PC-9 (cell line): Measurements from ENCODE around the gene LIMD2. TPM values are rescaled to one million over a fixed set of nuclear protein-coding genes. Genes with fewer than 3 reads are reported as not detected.

Source experiments
- BruUV-seq: library from RNA; stranded (reverse); fragments of 400-500 nt; replicated peaks from 2 replicates; lab custom pipeline; 2021; lab: Mats Ljungman, UMichigan
- CTCF ChIA-PET: fragments of 300-600 bp; sonication (Branson Sonifier 250); formaldehyde crosslinking; loops from one replicate; lab custom pipeline; 2022; ENCODE audit warnings: antibody characterized with exemption; lab: Charles Lee
- POLR2A ChIA-PET: fragments of 300-600 bp; sonication (Branson Sonifier 250); formaldehyde crosslinking; loops from one replicate; lab custom pipeline; 2022; ENCODE audit warnings: antibody characterized with exemption; ENCODE audit not compliant: unreplicated experiment; lab: Charles Lee
- DNase-seq, 2 experiments: peaks; one replicate each; pipeline versions ENCODE4 v3.0.0 to v3.0.0-alpha.2; 2015 to 2022; ENCODE audit warnings: mixed read lengths in 1 of 2
- H2AFZ ChIP-seq: fragments of 200-600 bp; sonication (generic); 2 replicates; pipeline ENCODE4 v1.8.1; 2017; ENCODE audit warnings: antibody characterized with exemption
- H3F3A ChIP-seq: fragments of 200-600 bp; sonication (generic); 2 replicates; pipeline ENCODE4 v1.8.1; 2017; ENCODE audit warnings: antibody characterized with exemption, mild to moderate bottlenecking, low read depth; ENCODE audit not compliant: insufficient read depth
- H3K27ac ChIP-seq: fragments of 200-600 bp; sonication (generic); 2 replicates; pipeline ENCODE4 v1.6.1; 2016; ENCODE audit warnings: mixed run types
- H3K27me3 ChIP-seq: fragments of 200-600 bp; sonication (generic); 2 replicates; pipeline ENCODE4 v1.6.1; 2016; ENCODE audit warnings: low read depth, mixed run types; ENCODE audit not compliant: insufficient read depth
- H3K36me3 ChIP-seq: fragments of 200-600 bp; sonication (generic); 2 replicates; pipeline ENCODE4 v1.6.1; 2016; ENCODE audit warnings: low read depth, mixed run types
- H3K4me1 ChIP-seq: fragments of 200-600 bp; sonication (generic); replicated peaks from 2 replicates; pipeline ENCODE4 v1.6.1; 2016; ENCODE audit warnings: mixed run types; ENCODE audit not compliant: insufficient read depth
- H3K4me2 ChIP-seq: fragments of 200-600 bp; sonication (generic); 2 replicates; pipeline ENCODE4 v1.6.1; 2017; ENCODE audit warnings: mixed run types
- H3K4me3 ChIP-seq: fragments of 200-600 bp; sonication (generic); 2 replicates; pipeline ENCODE4 v1.6.1; 2016; ENCODE audit warnings: mixed run types
- H3K79me2 ChIP-seq: fragments of 200-600 bp; sonication (generic); 2 replicates; pipeline ENCODE4 v1.6.1; 2017; ENCODE audit warnings: low read depth, mixed run types
- H3K9me2 ChIP-seq: fragments of 200-600 bp; sonication (generic); 2 replicates; pipeline ENCODE4 v1.8.1; 2017; ENCODE audit warnings: mild to moderate bottlenecking; ENCODE audit not compliant: insufficient read depth
- H3K9me3 ChIP-seq: fragments of 200-600 bp; sonication (generic); 2 replicates; pipeline ENCODE4 v1.8.1; 2016; ENCODE audit warnings: low read depth; ENCODE audit not compliant: insufficient read depth
- H4K20me1 ChIP-seq: fragments of 200-600 bp; sonication (generic); 2 replicates; pipeline ENCODE4 v1.8.1; 2017; ENCODE audit not compliant: insufficient read depth
- CTCF ChIP-seq: fragments of 200-600 bp; sonication (generic); conservative IDR thresholded peaks from 2 replicates; pipeline ENCODE4 v1.6.1; 2017; ENCODE audit warnings: mixed run types, antibody characterized with exemption, mild to moderate bottlenecking, moderate library complexity
- EZH2 ChIP-seq: fragments of 200-600 bp; sonication (generic); IDR thresholded peaks from 2 replicates; pipeline ENCODE4 v1.8.0; 2017; ENCODE audit warnings: antibody characterized with exemption, low read depth
- intact Hi-C: fragments of 100-400 bp; cut with micrococcal nuclease; formaldehyde crosslinking; loops from one replicate; pipeline ENCODE4 v1.10.0; 2022; ENCODE audit not compliant: unreplicated experiment
- total RNA-seq: library from RNA; stranded (reverse); gene quantifications from 2 replicates; pipeline ENCODE4 v1.2.3, GENCODE V29; 2021

The LIMD2 gene
- total RNA-seq, 1 experiment from 2014 or later: 1.6 TPM

- no peak for DNase-seq
- no peaks in the 10 kb centered on the region for H3K27me3 ChIP-seq
- no TSS peak for BruUV-seq
- no peaks in the 10 kb centered on the region for H3K9me3 ChIP-seq
- no peaks in the 10 kb centered on the region for H3K9me2 ChIP-seq
- H3F3A ChIP-seq: no peaks in the 10 kb centered on the region
- no peaks in the 10 kb centered on the region for H4K20me1 ChIP-seq
- no peak overlapping the region for H3K4me2 ChIP-seq
- ChIA-PET CTCF (no interaction called here), POLR2A (no interaction called here)
- H3K4me1 ChIP-seq: no peaks in the 10 kb centered on the region
- H3K79me2 ChIP-seq: no peaks in the 10 kb centered on the region
- TF ChIP-seq CTCF: no peak
- no peak for TF ChIP-seq EZH2
- intact Hi-C loops: no loop called here
- no peak overlapping the region for H3K27ac ChIP-seq
- H3K4me3 ChIP-seq: no peak overlapping the region
- no peak overlapping the region for H2AFZ ChIP-seq
- H3K36me3 ChIP-seq: no peaks in the 10 kb centered on the region
Observed at GRCh38 chr17:63686138-63686685, 13.7 kb downstream of the LIMD2 start.

DNA sequence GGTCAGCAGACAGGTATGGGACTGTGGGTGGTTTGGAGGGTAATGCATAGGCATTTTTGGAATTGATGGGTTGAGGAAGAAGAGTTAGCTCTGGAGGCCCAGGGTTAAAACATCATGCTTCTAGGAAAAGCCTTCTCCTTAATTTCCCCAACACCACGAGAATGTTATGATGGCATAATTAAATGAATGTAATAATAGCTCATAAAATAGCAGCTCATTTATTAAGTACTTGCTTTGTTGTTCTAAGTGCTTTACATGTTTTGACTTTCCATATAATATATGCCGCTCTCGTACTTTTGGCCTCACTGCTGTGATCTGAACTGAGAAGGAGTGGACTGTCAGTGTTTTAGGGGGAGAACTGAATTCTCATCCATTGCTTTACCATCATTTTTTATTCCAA is 14.3 kb downstream of the LIMD2 start:
- Histone ChIP-seq H3K4me1 (no peaks in the 10 kb centered on the region), H3K27me3 (no peaks in the 10 kb centered on the region), H3K9me2 (no peaks in the 10 kb centered on the region), H3K79me2 (no peaks in the 10 kb centered on the region), H4K20me1 (no peaks in the 10 kb centered on the region), H3K9me3 (no peaks in the 10 kb centered on the region), H3K4me3 (no peak overlapping the region), H3K4me2 (no peak overlapping the region), H3K27ac (no peak overlapping the region), H3K36me3 (no peaks in the 10 kb centered on the region), H2AFZ (no peak overlapping the region), H3F3A (no peaks in the 10 kb centered on the region)
- BruUV-seq: no TSS peak
- POLR2A ChIA-PET: no interaction called here
- intact Hi-C loops: no loop called here
- no peak for DNase-seq
- no peak for TF ChIP-seq EZH2
- no peak for TF ChIP-seq CTCF
- CTCF ChIA-PET: no interaction called here

DNA sequence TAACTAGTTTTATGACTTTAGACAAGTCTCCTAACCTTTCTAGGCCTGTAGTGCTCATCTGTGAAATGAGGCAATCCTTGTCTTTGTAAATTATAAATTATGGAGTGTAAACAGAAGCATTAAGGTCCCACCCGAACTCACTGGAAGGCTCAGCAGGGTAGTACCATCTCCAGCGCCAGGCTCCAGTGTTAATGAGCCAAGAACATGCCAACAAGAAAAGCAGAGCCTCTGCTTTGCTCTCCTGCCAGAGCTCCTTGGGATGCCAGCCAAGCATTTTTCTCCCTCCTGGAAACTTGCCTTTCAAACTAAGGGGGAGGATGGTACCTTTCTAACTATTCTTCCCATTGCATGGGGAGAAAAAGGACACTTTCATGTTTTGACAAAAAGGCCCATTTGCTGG is 14.9 kb downstream of the LIMD2 start:
- POLR2A ChIA-PET: no interaction called here
- Histone ChIP-seq H3K27me3 (no peaks in the 10 kb centered on the region), H3K27ac (no peak overlapping the region), H3K4me3 (no peak overlapping the region), H3K4me1 (no peaks in the 10 kb centered on the region), H3K79me2 (no peaks in the 10 kb centered on the region), H3K9me2 (no peaks in the 10 kb centered on the region), H3K36me3 (no peaks in the 10 kb centered on the region), H3F3A (no peaks in the 10 kb centered on the region), H3K4me2 (no peak overlapping the region), H3K9me3 (no peaks in the 10 kb centered on the region), H4K20me1 (no peaks in the 10 kb centered on the region), H2AFZ (no peak overlapping the region)
- no peak for DNase-seq
- no TSS peak for BruUV-seq
- intact Hi-C loops: no loop called here
- TF ChIP-seq EZH2 (no peak), CTCF (no peak)
- CTCF ChIA-PET: no interaction called here
